IMR-90 (cell line): Measurements from ENCODE around the gene ATG10. TPM values are rescaled to one million over a fixed set of nuclear protein-coding genes. Genes with fewer than 3 reads are reported as not detected.

ENCODE experiments used
- ATAC-seq: fragments of 200-7000 bp; cut with Tn5 transposase; 2 replicates; pipeline ENCODE4 v1.9.1; 2020; ENCODE audit warnings: low read depth, mild to moderate bottlenecking, moderate library complexity
- BruUV-seq: library from RNA; stranded (reverse); fragments of 400-500 nt; replicated peaks from 2 replicates; lab custom pipeline; 2021; lab: Mats Ljungman, UMichigan
- CTCF ChIA-PET: fragments of 300-600 bp; formaldehyde crosslinking; extraction: SDS; loops from one replicate; lab custom pipeline; 2021; ENCODE audit warnings: antibody characterized with exemption; lab: Yijun Ruan, JAX
- POLR2A ChIA-PET: fragments of 300-600 bp; sonication (Branson Sonifier 250); formaldehyde crosslinking; loops from one replicate; lab custom pipeline; 2022; ENCODE audit warnings: antibody characterized with exemption; ENCODE audit not compliant: unreplicated experiment; lab: Charles Lee
- DNase-seq: peaks from one replicate; pipeline ENCODE4 v3.0.0; 2013
- H2AFZ ChIP-seq: replicated peaks from 2 replicates; pipeline ENCODE3; 2013; ENCODE audit warnings: low read length, mild to moderate bottlenecking; ENCODE audit not compliant: poor library complexity
- H2AK5ac ChIP-seq: 2 replicates; pipeline ENCODE4 v1.6.1; 2013; ENCODE audit warnings: low read depth, low read length, inconsistent platforms
- H2AK9ac ChIP-seq: replicated peaks from 2 replicates; pipeline ENCODE3; 2013; ENCODE audit warnings: mild to moderate bottlenecking, low read depth, low read length, moderate library complexity; ENCODE audit not compliant: poor library complexity
- H2BK120ac ChIP-seq: 2 replicates; pipeline ENCODE4 v1.6.1; 2013; ENCODE audit warnings: low read depth, low read length, inconsistent platforms
- H2BK15ac ChIP-seq: 3 replicates; pipeline ENCODE4 v1.6.1; 2013; ENCODE audit warnings: low read depth, low read length, inconsistent platforms
- H2BK20ac ChIP-seq: 2 replicates; pipeline ENCODE4 v1.6.1; 2013; ENCODE audit warnings: low read depth, mild to moderate bottlenecking, inconsistent platforms, low read length, moderate library complexity
- H2BK5ac ChIP-seq: 2 replicates; pipeline ENCODE4 v1.6.1; 2013; ENCODE audit warnings: mild to moderate bottlenecking, low read depth, low read length, inconsistent platforms; ENCODE audit not compliant: poor library complexity, severe bottlenecking
- H3K14ac ChIP-seq: replicated peaks from 2 replicates; pipeline ENCODE4 v1.6.1; 2013; ENCODE audit warnings: low read depth, low read length, inconsistent platforms
- H3K18ac ChIP-seq: 2 replicates; pipeline ENCODE4 v1.6.1; 2013; ENCODE audit warnings: low read depth, low read length, control low read depth
- H3K23ac ChIP-seq: 2 replicates; pipeline ENCODE4 v1.6.1; 2013; ENCODE audit warnings: low read depth, low read length, inconsistent platforms
- H3K27ac ChIP-seq: 2 replicates; pipeline ENCODE4 v1.5.1; 2013; ENCODE audit warnings: mild to moderate bottlenecking, control low read depth, low read length; ENCODE audit not compliant: insufficient read depth
- H3K27me3 ChIP-seq: 2 replicates; pipeline ENCODE4 v1.6.1; 2013; ENCODE audit warnings: low read length; ENCODE audit not compliant: control insufficient read depth, insufficient read depth
- H3K36me3 ChIP-seq: 2 replicates; pipeline ENCODE4 v1.6.1; 2013; ENCODE audit warnings: low read length, mixed read lengths; ENCODE audit not compliant: control insufficient read depth, insufficient read depth
- H3K4ac ChIP-seq: 2 replicates; pipeline ENCODE4 v1.6.1; 2013; ENCODE audit warnings: low read depth, low read length, inconsistent platforms
- H3K4me1 ChIP-seq: 2 replicates; pipeline ENCODE4 v1.6.1; 2013; ENCODE audit warnings: low read length, mixed read lengths; ENCODE audit not compliant: control insufficient read depth, insufficient read depth
- H3K4me2 ChIP-seq: 2 replicates; pipeline ENCODE4 v1.6.1; 2013; ENCODE audit warnings: low read depth, mild to moderate bottlenecking, control low read depth, low read length, moderate library complexity
- H3K4me3 ChIP-seq: 2 replicates; pipeline ENCODE4 v1.5.1; 2013; ENCODE audit warnings: low read depth, mild to moderate bottlenecking, control low read depth, low read length, moderate library complexity; ENCODE audit not compliant: insufficient read depth
- H3K56ac ChIP-seq: 2 replicates; pipeline ENCODE4 v1.6.1; 2013; ENCODE audit warnings: low read length, inconsistent platforms; ENCODE audit not compliant: insufficient read depth; ENCODE audit errors: extremely low read depth
- H3K79me1 ChIP-seq, 2 experiments: 2 replicates each; pipeline ENCODE4 v1.6.1; 2013; ENCODE audit warnings: low read length in 2 of 2, inconsistent platforms in 1 of 2, low read depth in 1 of 2
- H3K9ac ChIP-seq: 2 replicates; pipeline ENCODE4 v1.6.1; 2013; ENCODE audit warnings: low read depth, low read length, control low read depth
- H3K9me1 ChIP-seq: 2 replicates; pipeline ENCODE4 v1.6.1; 2013; ENCODE audit warnings: low read length, inconsistent platforms; ENCODE audit not compliant: insufficient read depth
- H3K9me3 ChIP-seq: 2 replicates; pipeline ENCODE4 v1.6.1; 2013; ENCODE audit warnings: low read length; ENCODE audit not compliant: control insufficient read depth, insufficient read depth
- H4K20me1 ChIP-seq: 2 replicates; pipeline ENCODE4 v1.6.1; 2013; ENCODE audit warnings: low read length, inconsistent platforms; ENCODE audit not compliant: insufficient read depth
- H4K5ac ChIP-seq: 2 replicates; pipeline ENCODE4 v1.6.1; 2013; ENCODE audit warnings: mild to moderate bottlenecking, low read depth, low read length, control low read depth
- H4K8ac ChIP-seq, 2 experiments: 2 replicates each; pipeline ENCODE4 v1.6.1; 2013; ENCODE audit warnings: low read depth in 2 of 2, low read length in 2 of 2, control low read depth in 1 of 2, inconsistent platforms in 1 of 2
- H4K91ac ChIP-seq: 2 replicates; pipeline ENCODE4 v1.6.1; 2013; ENCODE audit warnings: low read depth, low read length, inconsistent platforms; ENCODE audit not compliant: insufficient read depth
- CEBPB ChIP-seq: IDR thresholded peaks from 2 replicates; pipeline ENCODE4 v1.6.1; 2012; ENCODE audit warnings: low read depth, low read length, improper control_type of control experiment
- CHD1 ChIP-seq: IDR thresholded peaks from 2 replicates; pipeline ENCODE4 v1.6.1; 2012; ENCODE audit warnings: low read depth, low read length, improper control_type of control experiment
- FOS ChIP-seq: fragments of 150-350 bp; IDR thresholded peaks from 2 replicates; pipeline ENCODE4 v1.6.1; 2016; ENCODE audit warnings: low read depth, low read length
- MAFK ChIP-seq: IDR thresholded peaks from 2 replicates; pipeline ENCODE4 v1.6.1; 2012; ENCODE audit warnings: low read depth, low read length, improper control_type of control experiment
- MXI1 ChIP-seq: IDR thresholded peaks from 2 replicates; pipeline ENCODE4 v1.6.1; 2012; ENCODE audit warnings: low read depth, mild to moderate bottlenecking, low read length, moderate library complexity, borderline replicate concordance
- NFE2L2 ChIP-seq: fragments of 150-350 bp; IDR thresholded peaks from 2 replicates; pipeline ENCODE4 v1.6.1; 2016; ENCODE audit warnings: low read depth, mild to moderate bottlenecking, low read length
- RCOR1 ChIP-seq: IDR thresholded peaks from 2 replicates; pipeline ENCODE4 v1.6.1; 2012; ENCODE audit warnings: mild to moderate bottlenecking, low read length, improper control_type of control experiment; ENCODE audit not compliant: insufficient replicate concordance
- RFX5 ChIP-seq: IDR thresholded peaks from 2 replicates; pipeline ENCODE4 v1.8.0; 2012; ENCODE audit warnings: low read depth, mild to moderate bottlenecking, low read length, moderate library complexity
- WGBS, 2 experiments: methylation state at CpG; one replicate each; pipeline versions ENCODE4 v1.1.5 to v1.1.7; 2013; ENCODE audit warnings: missing lambda C conversion rate in 2 of 2; ENCODE audit not compliant: insufficient read length in 1 of 2; ENCODE audit errors: extremely low coverage in 2 of 2; 5-methylcytosine and 5-hydroxymethylcytosine counted together
- dilution Hi-C: fragments of 300-500 bp; cut with HindIII; formaldehyde crosslinking; loops from one replicate; pipeline ENCODE4 v1.14.3; 2018; ENCODE audit warnings: low sequenced_read_pairs; ENCODE audit not compliant: unreplicated experiment
- in situ Hi-C: fragments of 300-500 bp; cut with MboI; formaldehyde crosslinking; loops from 3 replicates; pipeline ENCODE4 v1.14.3; 2019; ENCODE audit warnings: low sequenced_read_pairs, inconsistent platforms, mixed read lengths
- intact Hi-C: fragments of 100-400 bp; cut with micrococcal nuclease; formaldehyde crosslinking; loops from 2 replicates; pipeline ENCODE4 v1.10.0; 2022
- polyA plus RNA-seq, 3 experiments: library from polyadenylated mRNA; depleted of rRNA; stranded (reverse); fragments of >200 nt; gene quantifications; 2 replicates each; pipeline ENCODE4 v1.2.3, GENCODE V29; 2012; ENCODE audit warnings: low replicate concordance in 1 of 3
- total RNA-seq: library from RNA; depleted of rRNA; stranded (reverse); fragments of >200 nt; gene quantifications from 2 replicates; pipeline ENCODE4 v1.2.3, GENCODE V29; 2012
- TF ChIP-seq, protein P1 (sequence below): fragments of 150-350 bp; IDR thresholded peaks from 2 replicates; pipeline ENCODE4 v1.6.1; 2017; ENCODE audit warnings: mild to moderate bottlenecking, antibody characterized with exemption, low read length, low read depth

The ATG10 gene
- total and polyA plus RNA-seq, 2 of the 4 experiments (the other 2 are of a cell fraction): 3.4 to 8.1 TPM

DNA sequence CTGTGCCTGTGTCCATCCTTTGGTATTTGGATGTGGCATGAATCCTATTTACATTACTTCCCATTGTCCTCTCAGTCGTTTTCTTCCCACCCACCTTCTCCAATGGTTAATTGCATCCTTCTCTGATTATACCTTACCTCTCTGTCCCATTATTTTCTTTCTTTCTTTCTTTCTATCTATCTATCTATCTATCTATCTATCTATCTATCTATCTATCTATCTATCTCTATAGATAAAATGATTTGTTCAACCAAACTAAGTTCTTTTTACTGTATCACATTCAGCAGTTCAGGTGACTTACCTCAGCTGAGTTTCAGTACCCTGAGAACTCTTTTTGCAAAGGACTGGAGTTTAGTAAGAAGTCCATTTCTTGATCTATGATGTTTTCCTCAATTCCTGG lies 225.7 kb downstream of the ATG10 start:
- H3K27ac ChIP-seq: no peak overlapping the region
- TF ChIP-seq FOS: no peak
- TF ChIP-seq CEBPB: no peak
- TF ChIP-seq RFX5: no peak
- no peak for TF ChIP-seq MAFK
- TF ChIP-seq NFE2L2: no peak
- TF ChIP-seq, protein P1, sequence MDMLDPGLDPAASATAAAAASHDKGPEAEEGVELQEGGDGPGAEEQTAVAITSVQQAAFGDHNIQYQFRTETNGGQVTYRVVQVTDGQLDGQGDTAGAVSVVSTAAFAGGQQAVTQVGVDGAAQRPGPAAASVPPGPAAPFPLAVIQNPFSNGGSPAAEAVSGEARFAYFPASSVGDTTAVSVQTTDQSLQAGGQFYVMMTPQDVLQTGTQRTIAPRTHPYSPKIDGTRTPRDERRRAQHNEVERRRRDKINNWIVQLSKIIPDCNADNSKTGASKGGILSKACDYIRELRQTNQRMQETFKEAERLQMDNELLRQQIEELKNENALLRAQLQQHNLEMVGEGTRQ: no peak
- TF ChIP-seq CHD1: no peak
- no peak for TF ChIP-seq MXI1
- TF ChIP-seq RCOR1: no peak
- H4K91ac ChIP-seq: no peak overlapping the region
- no peak overlapping the region for H3K56ac ChIP-seq
- no peak overlapping the region for H2AK9ac ChIP-seq
- H3K9ac ChIP-seq: no peak overlapping the region
- no peak overlapping the region for H2BK20ac ChIP-seq
- WGBS, 2 experiments: no CpG with 5 or more reads among the region's 1 CpG
- H2BK5ac ChIP-seq: no peak overlapping the region
- ATAC-seq (no peak), DNase-seq (no peak)
- no peaks in the 10 kb centered on the region for H3K9me3 ChIP-seq
- dilution Hi-C loops (no loop called here), in situ Hi-C loops (no loop called here), intact Hi-C loops (no loop called here)
- H3K18ac ChIP-seq: no peak overlapping the region
- H2AK5ac ChIP-seq: no peak overlapping the region
- no peak overlapping the region for H3K14ac ChIP-seq
- POLR2A ChIA-PET: no interaction called here
- H4K8ac ChIP-seq: no peak overlapping the region
- H3K4me1 ChIP-seq: no peaks in the 10 kb centered on the region
- no peaks in the 10 kb centered on the region for H3K9me1 ChIP-seq
- H3K4me3 ChIP-seq: no peak overlapping the region
- no peaks in the 10 kb centered on the region for H3K36me3 ChIP-seq
- no peak overlapping the region for H3K4ac ChIP-seq
- H2BK120ac ChIP-seq: no peak overlapping the region
- no peaks in the 10 kb centered on the region for H3K79me1 ChIP-seq
- H3K23ac ChIP-seq: no peak overlapping the region
- H4K20me1 ChIP-seq: no peaks in the 10 kb centered on the region
- no peak overlapping the region for H4K5ac ChIP-seq
- BruUV-seq: no TSS peak
- H3K4me2 ChIP-seq: no peak overlapping the region
- CTCF ChIA-PET: no interaction called here
- H2AFZ ChIP-seq: no peak overlapping the region
- H3K27me3 ChIP-seq: no peaks in the 10 kb centered on the region
- no peak overlapping the region for H2BK15ac ChIP-seq
